Measurements from ENCODE around the gene DDX24. TPM values are rescaled to one million over a fixed set of nuclear protein-coding genes. Genes with fewer than 3 reads are reported as not detected.

The DDX24 gene
- total RNA-seq, 1 donor from 2014 or later = 206 TPM

DNA sequence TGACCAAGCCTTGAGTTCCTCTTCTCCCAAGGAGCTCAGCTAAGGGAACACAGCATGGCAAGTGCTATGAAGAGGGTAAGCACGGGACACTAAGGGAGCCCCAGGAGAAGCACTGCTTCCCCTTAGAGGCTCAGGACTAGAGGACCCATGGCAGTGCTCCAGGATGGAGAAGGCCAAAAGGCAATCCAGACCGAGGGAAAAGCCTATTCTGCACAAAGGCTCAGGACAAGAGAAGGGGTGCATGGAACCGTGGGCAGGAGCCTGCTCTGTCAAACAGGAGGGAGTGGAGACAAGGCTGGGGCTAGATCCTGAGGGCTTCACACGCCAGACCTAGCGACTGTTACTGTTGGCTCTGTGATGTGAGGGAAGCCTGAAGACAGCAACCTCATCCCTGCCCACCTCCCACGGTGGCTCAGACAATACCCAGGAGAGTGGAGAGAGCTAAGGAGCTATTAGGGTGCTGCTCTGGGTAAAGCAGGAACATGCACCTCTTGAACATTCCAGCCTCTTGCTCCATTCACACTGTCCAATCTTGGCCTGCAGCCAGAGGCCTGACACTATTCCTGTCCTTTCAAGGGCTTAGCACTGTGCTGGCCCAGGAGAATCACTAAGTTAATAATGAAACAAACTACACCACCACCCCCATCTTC is 30.6 kb downstream of the DDX24 start:
- Histone ChIP-seq H3K9me3 (ENCODE audit: insufficient read depth, low read depth, low read length) (no peaks in the 10 kb centered on the region), H3K79me2 (ENCODE audit: insufficient read depth, low read length) (no peaks in the 10 kb centered on the region), H4K20me1 (ENCODE audit: insufficient read depth, low read length) (peaks cover 49% of the 10 kb centered on the region), H3K36me3 (ENCODE audit: insufficient read depth, low read length) (peaks cover 63% of the 10 kb centered on the region), H3K27ac (ENCODE audit: low read depth, low read length) (no peak overlapping the region), H3K4me1 (ENCODE audit: insufficient read depth, low read length) (no peaks in the 10 kb centered on the region), H3K4me3 (ENCODE audit: insufficient read depth, low read depth, low read length) (no peak overlapping the region), H2AFZ (ENCODE audit: low read depth, low read length) (no peak overlapping the region), H3K9ac (ENCODE audit: low read length) (no peak overlapping the region), H3K27me3 (ENCODE audit: insufficient read depth, low read length) (no peaks in the 10 kb centered on the region), H3K4me2 (ENCODE audit: low read length) (no peak overlapping the region)
- no peak for DNase-seq (ENCODE audit: low read depth)
- Mint-ChIP-seq H3K4me1 (ENCODE audit: low read depth, unreplicated experiment) (peaks cover 8% of the 10 kb centered on the region), H3K27me3 (ENCODE audit: low read depth, unreplicated experiment) (no peaks in the 10 kb centered on the region), H3K9me3 (ENCODE audit: unreplicated experiment) (no peaks in the 10 kb centered on the region), H3K4me3 (ENCODE audit: unreplicated experiment) (no peak overlapping the region), H3K36me3 (ENCODE audit: low read depth, unreplicated experiment) (peaks cover 44% of the 10 kb centered on the region), H3K27ac (ENCODE audit: unreplicated experiment) (no peak overlapping the region)
- no peak for TF ChIP-seq EZH2 (IDR thresholded peaks at IDR 0.05; ENCODE audit: insufficient read depth, low read length)
- TF ChIP-seq CTCF (IDR thresholded peaks at IDR 0.05; ENCODE audit: insufficient read depth, low read depth, low read length) = no peak
- no peak for FAIRE-seq

DNA sequence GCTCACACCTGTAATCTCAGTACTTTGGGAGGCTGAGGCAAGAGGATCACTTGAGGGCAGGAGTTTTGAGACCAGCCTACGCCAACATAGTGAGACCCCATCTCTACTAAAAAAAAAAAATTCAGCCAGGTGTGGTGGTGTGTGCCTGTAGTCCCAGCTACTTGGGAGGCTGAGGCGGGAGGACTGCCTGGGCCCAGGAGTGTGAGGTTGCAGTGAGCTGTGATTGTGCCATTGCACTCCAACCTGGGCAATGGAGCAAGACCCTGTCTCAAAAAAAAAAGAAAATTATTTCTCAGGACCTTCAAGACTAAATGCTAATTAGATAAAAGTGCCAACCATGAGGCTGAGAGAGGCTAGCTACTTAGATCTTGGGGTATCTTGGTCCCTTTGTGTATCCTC is 31.4 kb downstream of the DDX24 start:
- H3K27ac ChIP-seq (ENCODE audit: low read depth, low read length) = no peak overlapping the region
- peaks cover 57% of the 10 kb centered on the region for H3K36me3 ChIP-seq (ENCODE audit: insufficient read depth, low read length)
- H3K27me3 Mint-ChIP-seq (ENCODE audit: low read depth, unreplicated experiment) = no peaks in the 10 kb centered on the region
- no peak overlapping the region for H3K4me3 Mint-ChIP-seq (ENCODE audit: unreplicated experiment)
- H3K4me1 Mint-ChIP-seq (ENCODE audit: low read depth, unreplicated experiment) = peaks cover 8% of the 10 kb centered on the region
- FAIRE-seq (no peak), DNase-seq (ENCODE audit: low read depth) (no peak)
- peaks cover 38% of the 10 kb centered on the region for H3K36me3 Mint-ChIP-seq (ENCODE audit: low read depth, unreplicated experiment)
- no peak overlapping the region for H2AFZ ChIP-seq (ENCODE audit: low read depth, low read length)
- H3K9me3 ChIP-seq (ENCODE audit: insufficient read depth, low read depth, low read length) = no peaks in the 10 kb centered on the region
- no peak overlapping the region for H3K4me3 ChIP-seq (ENCODE audit: insufficient read depth, low read depth, low read length)
- no peaks in the 10 kb centered on the region for H3K27me3 ChIP-seq (ENCODE audit: insufficient read depth, low read length)
- peaks cover 46% of the 10 kb centered on the region for H4K20me1 ChIP-seq (ENCODE audit: insufficient read depth, low read length)
- no peak for TF ChIP-seq CTCF (IDR thresholded peaks at IDR 0.05; ENCODE audit: insufficient read depth, low read depth, low read length)
- no peak for TF ChIP-seq EZH2 (IDR thresholded peaks at IDR 0.05; ENCODE audit: insufficient read depth, low read length)
- H3K4me1 ChIP-seq (ENCODE audit: insufficient read depth, low read length) = no peaks in the 10 kb centered on the region
- no peak overlapping the region for H3K27ac Mint-ChIP-seq (ENCODE audit: unreplicated experiment)
- no peaks in the 10 kb centered on the region for H3K9me3 Mint-ChIP-seq (ENCODE audit: unreplicated experiment)
- H3K9ac ChIP-seq (ENCODE audit: low read length) = no peak overlapping the region
- H3K79me2 ChIP-seq (ENCODE audit: insufficient read depth, low read length) = no peaks in the 10 kb centered on the region
- no peak overlapping the region for H3K4me2 ChIP-seq (ENCODE audit: low read length)
